SJCRH30 (cell line): ENCODE measurements around the gene ANKRD35. TPM values are rescaled to one million over a fixed set of nuclear protein-coding genes. Genes with fewer than 3 reads are reported as not detected.

Experiments
- DNase-seq, 2 experiments: peaks; one replicate each; pipeline ENCODE4 v3.0.0-alpha.2; 2015 to 2020
- H3K27ac ChIP-seq: fragments of 250-450 bp; sonication (Bioruptor Pico); 2 replicates; pipeline ENCODE4 v1.5.1; 2020; ENCODE audit warnings: mild to moderate bottlenecking, moderate library complexity
- H3K27me3 ChIP-seq: fragments of 250-450 bp; sonication (Bioruptor Pico); 2 replicates; pipeline ENCODE4 v1.5.1; 2020; ENCODE audit warnings: mild to moderate bottlenecking, moderate library complexity
- H3K36me3 ChIP-seq: fragments of 250-450 bp; sonication (Bioruptor Pico); 2 replicates; pipeline ENCODE4 v1.5.1; 2020; ENCODE audit warnings: mild to moderate bottlenecking, moderate library complexity
- H3K4me1 ChIP-seq: fragments of 250-450 bp; sonication (Bioruptor Pico); 2 replicates; pipeline ENCODE4 v1.5.1; 2020; ENCODE audit warnings: mild to moderate bottlenecking, moderate library complexity
- H3K4me3 ChIP-seq: fragments of 250-450 bp; sonication (Bioruptor Pico); 2 replicates; pipeline ENCODE4 v1.5.1; 2020; ENCODE audit warnings: mild to moderate bottlenecking, moderate library complexity
- H3K9me3 ChIP-seq: fragments of 250-450 bp; sonication (Bioruptor Pico); replicated peaks from 2 replicates; pipeline ENCODE4 v1.5.1; 2020; ENCODE audit warnings: mild to moderate bottlenecking, moderate library complexity
- total RNA-seq: library from RNA; depleted of rRNA; stranded (reverse); fragments of >200 nt; shearing (Covaris generic); gene quantifications from 2 replicates; pipeline ENCODE4 v1.2.3, GENCODE V29; 2014

Gene ANKRD35
- total RNA-seq, 1 experiment from 2014 or later: not detected

GRCh38 chr1:145908653-145909052 lies 23.0 kb upstream of the ANKRD35 start:
- Histone ChIP-seq H3K27me3 (no peaks in the 10 kb centered on the region), H3K27ac (no peak overlapping the region)

GRCh38 chr1:145906954-145907753 lies 21.5 kb upstream of the ANKRD35 start:
- Histone ChIP-seq H3K36me3 (peaks cover 7% of the 10 kb centered on the region; the same call in 1 of the 2 replicates), H3K9me3 (no peaks in the 10 kb centered on the region), H3K4me1 (0 out of 2 replicates have a peak, but pooled peaks cover 2% of the 10 kb centered on the region), H3K4me3 (no peak overlapping the region), H3K27me3 (no peaks in the 10 kb centered on the region), H3K27ac (no peak overlapping the region)
- DNase-seq: no peak

More at GRCh38 chr1:145908653-145909052, 23.0 kb upstream of the ANKRD35 start:
- no peak for DNase-seq
- no peaks in the 10 kb centered on the region for H3K9me3 ChIP-seq
- peaks cover 7% of the 10 kb centered on the region; the same call in 1 of the 2 replicates for H3K36me3 ChIP-seq
- H3K4me3 ChIP-seq: no peak overlapping the region
- 0 out of 2 replicates have a peak, but pooled peaks cover 2% of the 10 kb centered on the region for H3K4me1 ChIP-seq

GRCh38 chr1:145901312-145902021 lies 15.8 kb upstream of the ANKRD35 start:
- DNase-seq: no peak
- Histone ChIP-seq H3K27ac (no peak overlapping the region), H3K27me3 (no peaks in the 10 kb centered on the region), H3K4me1 (no peaks in the 10 kb centered on the region), H3K9me3 (no peaks in the 10 kb centered on the region), H3K4me3 (no peak overlapping the region), H3K36me3 (no peaks in the 10 kb centered on the region)

GRCh38 chr1:145898756-145899155 lies 13.1 kb upstream of the ANKRD35 start:
- Histone ChIP-seq H3K36me3 (no peaks in the 10 kb centered on the region), H3K4me3 (no peak overlapping the region), H3K4me1 (no peaks in the 10 kb centered on the region), H3K27me3 (no peaks in the 10 kb centered on the region), H3K9me3 (no peaks in the 10 kb centered on the region), H3K27ac (no peak overlapping the region)
- DNase-seq: no peak

GRCh38 chr1:145897969-145898368 lies 12.3 kb upstream of the ANKRD35 start:
- Histone ChIP-seq H3K4me3 (no peak overlapping the region), H3K27me3 (no peaks in the 10 kb centered on the region), H3K4me1 (peaks cover 3% of the 10 kb centered on the region), H3K27ac (no peak overlapping the region), H3K36me3 (no peaks in the 10 kb centered on the region), H3K9me3 (no peaks in the 10 kb centered on the region)
- DNase-seq: no peak

- DNase-seq: no peak
- no peak overlapping the region for H3K27ac ChIP-seq
- no peaks in the 10 kb centered on the region for H3K9me3 ChIP-seq
- peaks cover 22% of the 10 kb centered on the region for H3K4me1 ChIP-seq
- no peaks in the 10 kb centered on the region for H3K27me3 ChIP-seq
- no peak overlapping the region for H3K4me3 ChIP-seq
- no peaks in the 10 kb centered on the region for H3K36me3 ChIP-seq
These were observed 9.8 kb upstream of the ANKRD35 start for GRCh38 chr1:145895471-145895870.

- no peak overlapping the region for H3K27ac ChIP-seq
- peaks cover 22% of the 10 kb centered on the region for H3K4me1 ChIP-seq
- DNase-seq: no peak
- H3K27me3 ChIP-seq: no peaks in the 10 kb centered on the region
- no peaks in the 10 kb centered on the region for H3K9me3 ChIP-seq
- H3K4me3 ChIP-seq: no peak overlapping the region
- H3K36me3 ChIP-seq: no peaks in the 10 kb centered on the region
These were observed 7.8 kb upstream of the ANKRD35 start for GRCh38 chr1:145893306-145894055.

- H3K4me1 ChIP-seq: peaks cover 22% of the 10 kb centered on the region
- no peaks in the 10 kb centered on the region for H3K36me3 ChIP-seq
- DNase-seq: no peak
- H3K9me3 ChIP-seq: no peaks in the 10 kb centered on the region
- no peaks in the 10 kb centered on the region for H3K27me3 ChIP-seq
- H3K4me3 ChIP-seq: peak overlapping the region; percentile 14
- H3K27ac ChIP-seq: peak overlapping the region; percentile 77
These were observed 6.9 kb upstream of the ANKRD35 start for GRCh38 chr1:145892486-145893087.

- DNase-seq: peak; percentile 97 to 98
- Histone ChIP-seq H3K4me3 (peak overlapping the region; percentile 14), H3K4me1 (peaks cover 22% of the 10 kb centered on the region), H3K36me3 (no peaks in the 10 kb centered on the region), H3K9me3 (no peaks in the 10 kb centered on the region), H3K27ac (peak overlapping the region; percentile 77), H3K27me3 (no peaks in the 10 kb centered on the region)
These were observed 6.2 kb upstream of the ANKRD35 start for GRCh38 chr1:145891587-145892485.

GRCh38 chr1:145891143-145891542 lies 5.5 kb upstream of the ANKRD35 start:
- Histone ChIP-seq H3K27me3 (no peaks in the 10 kb centered on the region), H3K9me3 (no peaks in the 10 kb centered on the region), H3K27ac (no peak overlapping the region; the same call in 1 of the 2 replicates), H3K36me3 (no peaks in the 10 kb centered on the region), H3K4me3 (no peak overlapping the region), H3K4me1 (peaks cover 22% of the 10 kb centered on the region)
- peak; percentile 57 to 73 for DNase-seq

GRCh38 chr1:145889722-145890121 lies 4.1 kb upstream of the ANKRD35 start:
- Histone ChIP-seq H3K27ac (no peak overlapping the region), H3K27me3 (no peaks in the 10 kb centered on the region), H3K36me3 (no peaks in the 10 kb centered on the region), H3K4me3 (no peak overlapping the region), H3K9me3 (no peaks in the 10 kb centered on the region), H3K4me1 (peaks cover 22% of the 10 kb centered on the region)
- peak in 1 of 2 experiments; percentile 23 for DNase-seq

GRCh38 chr1:145887631-145888030 lies 2.0 kb upstream of the ANKRD35 start:
- Histone ChIP-seq H3K27ac (no peak overlapping the region), H3K27me3 (no peaks in the 10 kb centered on the region), H3K36me3 (no peaks in the 10 kb centered on the region), H3K4me3 (no peak overlapping the region), H3K9me3 (no peaks in the 10 kb centered on the region), H3K4me1 (peaks cover 16% of the 10 kb centered on the region)
- no peak for DNase-seq

- no peak overlapping the region for H3K4me3 ChIP-seq
- no peaks in the 10 kb centered on the region for H3K36me3 ChIP-seq
- no peak overlapping the region for H3K27ac ChIP-seq
These were observed 1.1 kb upstream of the ANKRD35 start for GRCh38 chr1:145886816-145887215.

More at GRCh38 chr1:145886816-145887215, 1.1 kb upstream of the ANKRD35 start:
- peaks cover 12% of the 10 kb centered on the region; the same call in 1 of the 2 replicates for H3K4me1 ChIP-seq
- no peak for DNase-seq
- H3K9me3 ChIP-seq: no peaks in the 10 kb centered on the region
- H3K27me3 ChIP-seq: no peaks in the 10 kb centered on the region
